Natural killer cell (primary cell): ENCODE data around the gene ATF6. TPM values are rescaled to one million over a fixed set of nuclear protein-coding genes. Genes with fewer than 3 reads are reported as not detected.

Experiments used
- ATAC-seq, 3 donors: fragments of 150-1000 bp in 2 of 3; fragments of 200-7000 bp in 1 of 3; cut with Tn5 transposase; 1 replicate in 1 of 3; 2 replicates in 2 of 3; pipeline ENCODE4 v1.10.0; 2021; ENCODE audit warnings: mild to moderate bottlenecking in 2 of 3, moderate library complexity in 2 of 3
- DNase-seq, 2 donors: peaks; one replicate each; pipeline versions ENCODE4 v3.0.0 to v3.0.0-alpha.2; 2013 to 2021; ENCODE audit warnings: mixed read lengths in 1 of 2
- H3K27ac ChIP-seq: one replicate; pipeline ENCODE4 v1.5.1; 2013; ENCODE audit warnings: mild to moderate bottlenecking, low read length
- H3K27me3 ChIP-seq: one replicate; pipeline ENCODE4 v1.6.1; 2013; ENCODE audit warnings: low read length; ENCODE audit not compliant: control insufficient read depth, insufficient read depth
- H3K36me3 ChIP-seq: one replicate; pipeline ENCODE4 v1.6.1; 2013; ENCODE audit warnings: low read length; ENCODE audit not compliant: control insufficient read depth, insufficient read depth
- H3K4me1 ChIP-seq: one replicate; pipeline ENCODE4 v1.6.1; 2013; ENCODE audit warnings: low read length; ENCODE audit not compliant: control insufficient read depth, insufficient read depth
- H3K4me3 ChIP-seq: one replicate; pipeline ENCODE4 v1.5.1; 2013; ENCODE audit warnings: low read length
- H3K9me3 ChIP-seq: one replicate; pipeline ENCODE4 v1.6.1; 2013; ENCODE audit warnings: low read length; ENCODE audit not compliant: control insufficient read depth, insufficient read depth
- H3K27ac Mint-ChIP-seq, 2 donors: one replicate each; pipeline ENCODE4 v1.8.0; 2022; ENCODE audit warnings: mild to moderate bottlenecking in 2 of 2, mixed read lengths in 2 of 2, moderate library complexity in 1 of 2
- H3K27me3 Mint-ChIP-seq, 2 donors: one replicate each; pipeline ENCODE4 v1.8.0; 2022; ENCODE audit warnings: low read depth in 2 of 2, mixed read lengths in 2 of 2
- H3K36me3 Mint-ChIP-seq: one replicate; pipeline ENCODE4 v1.8.0; 2022; ENCODE audit warnings: mixed read lengths
- H3K4me1 Mint-ChIP-seq, 2 donors: one replicate each; pipeline ENCODE4 v1.8.0; 2022; ENCODE audit warnings: mixed read lengths in 2 of 2
- H3K4me3 Mint-ChIP-seq: one replicate; pipeline ENCODE4 v1.8.0; 2022; ENCODE audit warnings: mild to moderate bottlenecking, moderate library complexity, mixed read lengths
- H3K9me3 Mint-ChIP-seq, 2 donors: one replicate each; pipeline ENCODE4 v1.8.0; 2022; ENCODE audit warnings: mixed read lengths in 2 of 2
- CTCF ChIP-seq: fragments of 200-600 bp; IDR thresholded peaks from one replicate; pipeline ENCODE4 v1.8.0; 2022; ENCODE audit warnings: antibody characterized with exemption
- WGBS: methylation state at CpG from one replicate; pipeline ENCODE4 v1.1.7; 2013; ENCODE audit warnings: missing lambda C conversion rate; ENCODE audit not compliant: insufficient coverage; 5-methylcytosine and 5-hydroxymethylcytosine counted together
- intact Hi-C: fragments of 100-400 bp; cut with micrococcal nuclease; formaldehyde crosslinking; loops from one replicate; pipeline ENCODE4 v1.14.2; 2022
- total RNA-seq, 4 donors: library from RNA; stranded (reverse); fragments of 120-200 nt in 1 of 4; gene quantifications; one replicate each; pipeline versions ENCODE4 v1.2.3 to v1.2.4, GENCODE V29; 2013 to 2022

The ATF6 gene
- total RNA-seq, 3 donors from 2014 or later (not counting 1 experiment from before 2014, with no cell fraction given), result 16.8 to 25.0 (median 21.8) TPM

- no peak overlapping the region for H3K4me3 Mint-ChIP-seq
- intact Hi-C loops, result loop anchor here (10.0 kb wide), 1 partner anchor 519 kb away; the partner anchor contains the start of gene FCER1G
- no peaks in the 10 kb centered on the region for H3K36me3 Mint-ChIP-seq
- H3K36me3 ChIP-seq, result no peaks in the 10 kb centered on the region
- 18% methylated on average over 1 of the region's 1 CpG for WGBS
- no peaks in the 10 kb centered on the region for H3K27me3 Mint-ChIP-seq
- H3K27ac ChIP-seq, result no peak overlapping the region
- DNase-seq (no peak), ATAC-seq (no peak)
- H3K27ac Mint-ChIP-seq, result no peak overlapping the region
- no peak overlapping the region for H3K4me3 ChIP-seq
- H3K27me3 ChIP-seq, result no peaks in the 10 kb centered on the region
- no peak for TF ChIP-seq CTCF
- H3K4me1 Mint-ChIP-seq, result peaks cover 33 to 41% of the 10 kb centered on the region in 2 donors
- H3K9me3 Mint-ChIP-seq, result no peaks in the 10 kb centered on the region
- H3K9me3 ChIP-seq, result no peaks in the 10 kb centered on the region
- peaks cover 18% of the 10 kb centered on the region for H3K4me1 ChIP-seq
Measured at GRCh38 chr1:161733526-161733925, 32.6 kb upstream of the ATF6 start.

DNA sequence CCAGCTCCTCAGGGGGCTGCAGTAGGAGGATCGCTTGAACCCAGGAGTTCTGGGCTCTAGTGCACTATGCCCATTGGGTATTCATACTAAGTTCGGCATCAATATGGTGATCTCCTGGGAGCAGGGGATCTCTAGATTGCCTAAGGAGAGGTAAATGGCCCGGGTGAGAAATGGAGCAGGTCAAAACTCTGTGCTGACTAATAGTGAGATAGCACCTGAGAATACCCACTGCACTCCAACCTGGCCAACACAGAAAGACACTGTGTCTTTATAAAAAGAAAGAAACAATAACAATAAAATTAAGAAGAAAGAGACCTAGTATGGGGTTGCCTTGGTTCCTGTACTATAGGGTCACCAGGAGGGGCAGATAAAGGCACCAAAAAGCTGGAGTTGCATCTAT is 30.3 kb upstream of the ATF6 start:
- H3K9me3 ChIP-seq, result no peaks in the 10 kb centered on the region
- ATAC-seq (no peak), DNase-seq (no peak)
- no peak overlapping the region for H3K4me3 Mint-ChIP-seq
- WGBS, result 91% methylated on average over 3 of the region's 3 CpGs
- H3K27me3 ChIP-seq, result no peaks in the 10 kb centered on the region
- TF ChIP-seq CTCF, result no peak
- no peaks in the 10 kb centered on the region for H3K9me3 Mint-ChIP-seq
- H3K4me3 ChIP-seq, result no peak overlapping the region
- H3K36me3 Mint-ChIP-seq, result no peaks in the 10 kb centered on the region
- H3K27ac ChIP-seq, result no peak overlapping the region
- peaks cover 26% of the 10 kb centered on the region for H3K4me1 ChIP-seq
- H3K36me3 ChIP-seq, result no peaks in the 10 kb centered on the region
- H3K4me1 Mint-ChIP-seq, result peaks cover 35 to 44% of the 10 kb centered on the region in 2 donors
- intact Hi-C loops, result loop anchor here (10.0 kb wide), 1 partner anchor 521 kb away; the partner anchor contains the start of gene FCER1G
- no peaks in the 10 kb centered on the region for H3K27me3 Mint-ChIP-seq
- no peak overlapping the region for H3K27ac Mint-ChIP-seq

DNA sequence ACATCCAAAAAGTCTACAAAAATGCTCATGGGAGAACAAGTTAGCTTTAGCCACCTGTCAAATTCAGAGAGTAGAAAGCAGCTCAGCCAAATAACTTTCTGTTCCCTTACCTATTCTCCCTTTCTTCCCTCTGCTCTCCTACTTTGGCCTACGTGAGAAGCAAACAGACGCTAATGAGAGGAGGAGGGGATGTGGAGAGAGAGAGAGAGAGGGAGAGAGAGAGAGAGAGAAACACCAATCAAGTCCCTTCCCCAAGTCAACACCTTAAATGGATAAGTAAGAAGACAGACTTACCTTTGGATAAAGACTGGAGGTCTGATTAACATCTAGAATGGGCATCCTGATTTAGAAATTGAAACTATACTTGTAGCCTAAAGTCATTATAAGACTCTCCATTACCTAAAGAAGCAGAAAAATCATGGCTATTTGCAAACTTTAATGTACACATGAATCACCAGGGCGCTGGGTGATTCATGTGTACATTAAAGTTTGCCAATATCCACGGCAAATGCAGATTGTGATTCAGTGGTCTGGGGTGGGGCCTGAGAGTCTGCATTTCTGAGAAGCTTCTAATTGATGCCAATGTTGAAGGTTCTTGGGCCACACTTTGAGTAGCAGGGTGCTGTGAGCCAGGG is 29.7 kb upstream of the ATF6 start:
- Mint-ChIP-seq H3K4me1 (peaks cover 37 to 47% of the 10 kb centered on the region in 2 donors), H3K4me3 (no peak overlapping the region), H3K9me3 (no peaks in the 10 kb centered on the region), H3K27me3 (no peaks in the 10 kb centered on the region), H3K36me3 (no peaks in the 10 kb centered on the region), H3K27ac (no peak overlapping the region)
- Histone ChIP-seq H3K27ac (no peak overlapping the region), H3K4me3 (no peak overlapping the region), H3K36me3 (no peaks in the 10 kb centered on the region), H3K27me3 (no peaks in the 10 kb centered on the region), H3K4me1 (peaks cover 32% of the 10 kb centered on the region), H3K9me3 (no peaks in the 10 kb centered on the region)
- no peak for TF ChIP-seq CTCF
- no peak for DNase-seq
- intact Hi-C loops, result loop anchor here (10.0 kb wide), 1 partner anchor 522 kb away; the partner anchor contains the start of gene FCER1G
- 85% methylated on average over 2 of the region's 4 CpGs for WGBS
- no peak for ATAC-seq
